ENCODE data around the gene CFB. TPM values are rescaled to one million over a fixed set of nuclear protein-coding genes. Genes with fewer than 3 reads are reported as not detected.
"Not testable (repeated sequence)": the region's sequence is repeated elsewhere in the genome, so short reads cannot be mapped to it uniquely, and the experiment has no call there.

Gene CFB
- polyA plus RNA-seq, 3 donors = 0.37 to 2.2 TPM; not detected in 1

DNA sequence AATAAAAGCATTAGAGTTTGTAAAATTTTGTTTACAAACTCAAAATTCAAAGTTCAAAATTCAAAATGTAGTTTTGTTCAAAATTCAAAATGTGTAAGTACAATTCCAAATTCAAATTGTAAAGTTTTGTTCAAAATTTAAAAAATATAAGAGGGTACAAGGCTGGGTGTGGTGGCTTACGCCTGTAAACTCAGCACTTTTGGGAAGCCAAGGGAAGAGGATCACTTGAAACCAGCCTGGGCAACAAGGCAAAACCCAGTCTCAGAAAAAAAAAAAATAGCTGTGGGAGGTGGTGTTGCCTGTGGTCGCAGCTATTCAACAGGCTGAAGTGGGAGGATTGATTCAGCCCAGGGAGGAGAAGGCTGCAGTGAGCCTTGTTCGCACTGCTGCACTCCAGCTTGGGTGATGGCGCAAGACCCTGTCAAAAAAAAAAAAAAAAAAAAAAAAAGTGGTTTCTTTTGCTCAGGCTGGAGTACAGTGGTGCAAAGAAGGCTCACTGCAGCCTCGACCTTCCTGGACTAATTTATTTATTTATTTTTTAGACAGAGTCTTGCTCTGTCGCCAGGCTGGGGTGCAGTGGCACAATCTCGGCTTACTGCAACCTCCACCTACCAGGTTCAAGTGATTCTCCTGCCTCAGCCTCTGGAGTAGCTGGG, 38.6 kb upstream of the CFB start:
- Mint-ChIP-seq H3K27ac (no peak overlapping the region), H3K4me3 (peak overlapping the region in 1 of 2 donors; percentile 67), H3K36me3 (peaks cover 0 to 3% of the 10 kb centered on the region in 2 donors), H3K4me1 (peaks cover 24% of the 10 kb centered on the region), H3K27me3 (ENCODE audit: low read depth in 3 of 3) (peaks cover 8 to 29% (median 15%) of the 10 kb centered on the region in 3 donors), H3K9me3 (peaks cover 0 to 2% (median 0%) of the 10 kb centered on the region in 7 donors)
- peaks cover 15 to 17% of the 10 kb centered on the region in 2 donors for H3K4me1 ChIP-seq (ENCODE audit: control insufficient read depth in 1 of 2, insufficient read depth in 2 of 2, low read length in 2 of 2)
- no peak overlapping the region for H3K4me3 ChIP-seq (replicated peaks in 1 of 3; ENCODE audit: low read depth in 2 of 3, low read length in 3 of 3)
- H4K20me1 ChIP-seq (ENCODE audit: insufficient read depth, low read length) = no peaks in the 10 kb centered on the region
- no peak overlapping the region for H3K27ac ChIP-seq (ENCODE audit: low read depth in 1 of 2, low read length in 2 of 2)
- no peaks in the 10 kb centered on the region for H3K79me2 ChIP-seq (ENCODE audit: insufficient read depth, low read length)
- no peak overlapping the region for H3K9ac ChIP-seq (ENCODE audit: insufficient read depth, low read length, poor library complexity, severe bottlenecking)
- 17% methylated on average over 4 of the region's 7 CpGs for WGBS (ENCODE audit: insufficient coverage)
- DNase-seq = no peak
- H3K27me3 ChIP-seq (ENCODE audit: control insufficient read depth in 2 of 2, insufficient read depth in 2 of 2, low read length in 2 of 2) = no peaks in the 10 kb centered on the region
- H3K36me3 ChIP-seq (replicated peaks in 1 of 2; ENCODE audit: control insufficient read depth in 1 of 2, insufficient read depth in 2 of 2, low read length in 2 of 2) = no peaks in the 10 kb centered on the region
- peak overlapping the region; percentile 14 for H3K4me2 ChIP-seq (replicated peaks; ENCODE audit: extremely low read depth, low read length, poor library complexity, severe bottlenecking)
- TF ChIP-seq, protein P1, sequence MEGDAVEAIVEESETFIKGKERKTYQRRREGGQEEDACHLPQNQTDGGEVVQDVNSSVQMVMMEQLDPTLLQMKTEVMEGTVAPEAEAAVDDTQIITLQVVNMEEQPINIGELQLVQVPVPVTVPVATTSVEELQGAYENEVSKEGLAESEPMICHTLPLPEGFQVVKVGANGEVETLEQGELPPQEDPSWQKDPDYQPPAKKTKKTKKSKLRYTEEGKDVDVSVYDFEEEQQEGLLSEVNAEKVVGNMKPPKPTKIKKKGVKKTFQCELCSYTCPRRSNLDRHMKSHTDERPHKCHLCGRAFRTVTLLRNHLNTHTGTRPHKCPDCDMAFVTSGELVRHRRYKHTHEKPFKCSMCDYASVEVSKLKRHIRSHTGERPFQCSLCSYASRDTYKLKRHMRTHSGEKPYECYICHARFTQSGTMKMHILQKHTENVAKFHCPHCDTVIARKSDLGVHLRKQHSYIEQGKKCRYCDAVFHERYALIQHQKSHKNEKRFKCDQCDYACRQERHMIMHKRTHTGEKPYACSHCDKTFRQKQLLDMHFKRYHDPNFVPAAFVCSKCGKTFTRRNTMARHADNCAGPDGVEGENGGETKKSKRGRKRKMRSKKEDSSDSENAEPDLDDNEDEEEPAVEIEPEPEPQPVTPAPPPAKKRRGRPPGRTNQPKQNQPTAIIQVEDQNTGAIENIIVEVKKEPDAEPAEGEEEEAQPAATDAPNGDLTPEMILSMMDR (IDR thresholded peaks at IDR 0.05) = no peak
- H3K9me3 ChIP-seq (replicated peaks in 1 of 2; ENCODE audit: control insufficient read depth in 1 of 2, insufficient read depth in 1 of 2, low read length in 2 of 2) = no peaks in the 10 kb centered on the region
- intact Hi-C loops (cut with micrococcal nuclease) = loop anchor here in 1 of 2 donors (5.0 kb wide), 1 partner anchor 35 kb away; no protein-coding TSS in a partner anchor
- no peak overlapping the region for H2AFZ ChIP-seq (ENCODE audit: insufficient read depth, low read depth, low read length, poor library complexity, severe bottlenecking)

DNA sequence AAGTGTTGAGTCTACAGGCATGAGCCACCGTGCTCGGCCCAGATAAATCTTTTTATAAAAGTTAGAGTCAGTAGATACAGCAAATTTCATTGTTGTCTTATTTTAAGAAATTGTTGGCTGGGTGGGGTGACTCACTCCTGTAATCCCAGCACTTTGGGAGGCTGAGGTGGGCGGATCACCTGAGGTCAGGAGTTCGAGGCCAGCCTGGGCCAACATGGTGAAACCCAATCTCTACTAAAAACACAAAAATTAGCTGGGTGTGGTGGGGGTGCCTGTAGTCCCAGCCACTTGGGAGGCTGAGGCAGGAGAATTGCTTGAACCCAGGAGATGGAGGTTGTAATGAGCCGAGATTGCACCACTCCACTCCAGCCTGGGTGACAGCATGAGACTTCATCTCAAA, 37.6 kb upstream of the CFB start:
- not testable (repeated sequence) for H3K9me3 ChIP-seq (replicated peaks in 1 of 2; ENCODE audit: control insufficient read depth in 1 of 2, insufficient read depth in 1 of 2, low read length in 2 of 2); H2AFZ ChIP-seq (ENCODE audit: insufficient read depth, low read depth, low read length, poor library complexity, severe bottlenecking); H3K4me1 ChIP-seq (ENCODE audit: control insufficient read depth in 1 of 2, insufficient read depth in 2 of 2, low read length in 2 of 2); H3K27ac ChIP-seq (ENCODE audit: low read depth in 1 of 2, low read length in 2 of 2); H4K20me1 ChIP-seq (ENCODE audit: insufficient read depth, low read length); DNase-seq; H3K4me3 Mint-ChIP-seq; H3K4me3 ChIP-seq (replicated peaks in 1 of 3; ENCODE audit: low read depth in 2 of 3, low read length in 3 of 3); H3K4me2 ChIP-seq (replicated peaks; ENCODE audit: extremely low read depth, low read length, poor library complexity, severe bottlenecking); H3K27me3 ChIP-seq (ENCODE audit: control insufficient read depth in 2 of 2, insufficient read depth in 2 of 2, low read length in 2 of 2); H3K9ac ChIP-seq (ENCODE audit: insufficient read depth, low read length, poor library complexity, severe bottlenecking); H3K36me3 Mint-ChIP-seq; H3K9me3 Mint-ChIP-seq; H3K36me3 ChIP-seq (replicated peaks in 1 of 2; ENCODE audit: control insufficient read depth in 1 of 2, insufficient read depth in 2 of 2, low read length in 2 of 2); H3K79me2 ChIP-seq (ENCODE audit: insufficient read depth, low read length)
- Mint-ChIP-seq H3K27me3 (ENCODE audit: low read depth in 3 of 3) (peaks cover 4 to 23% (median 12%) of the 10 kb centered on the region in 3 donors), H3K27ac (peak overlapping the region in 1 of 7 donors; percentile 69), H3K4me1 (peaks cover 15% of the 10 kb centered on the region)
- WGBS (ENCODE audit: insufficient coverage) = 100% methylated on average over 2 of the region's 5 CpGs
- intact Hi-C loops (cut with micrococcal nuclease) = loop anchor here in 1 of 2 donors (5.0 kb wide), 1 partner anchor 34 kb away; no protein-coding TSS in a partner anchor
